ENCODE data around the gene DDC.

DDC gene

GRCh38 chr7:50504646-50505546, 60.3 kb downstream of the DDC start:
- peaks cover 40% of the 10 kb centered on the region for H3K4me1 ChIP-seq (ENCODE audit: insufficient read depth, low read length, poor library complexity, severe bottlenecking)
- no peaks in the 10 kb centered on the region for H3F3A ChIP-seq (ENCODE audit: low read depth)
- H2AFZ ChIP-seq (ENCODE audit: low read length) = no peak overlapping the region
- H3K4me3 ChIP-seq (ENCODE audit: low read length, poor library complexity, severe bottlenecking) = peak overlapping the region; percentile 31
- H3K9me3 ChIP-seq (ENCODE audit: insufficient read depth, low read depth, low read length) = no peaks in the 10 kb centered on the region
- H3K27me3 ChIP-seq (ENCODE audit: insufficient read depth, low read length, poor library complexity, severe bottlenecking) = no peaks in the 10 kb centered on the region
- H3K36me3 ChIP-seq (ENCODE audit: insufficient read depth, low read length) = no peaks in the 10 kb centered on the region
- no peaks in the 10 kb centered on the region for H4K20me1 ChIP-seq (ENCODE audit: insufficient read depth, low read length, poor library complexity, severe bottlenecking)
- H3K4me2 ChIP-seq (ENCODE audit: low read depth, low read length, poor library complexity, severe bottlenecking) = peak overlapping the region; percentile 65
- H3K79me2 ChIP-seq (ENCODE audit: insufficient read depth, low read length) = no peaks in the 10 kb centered on the region
- no peak for TF ChIP-seq CTCF (conservative IDR thresholded peaks at IDR 0.05; ENCODE audit: low read length)
- TF ChIP-seq EZH2phosphoT487 (IDR thresholded peaks at IDR 0.05; ENCODE audit: borderline replicate concordance) = no peak
- H3K9me2 ChIP-seq (replicated peaks; ENCODE audit: low read depth, low read length) = no peaks in the 10 kb centered on the region
- peak overlapping the region; percentile 37 for H3K9ac ChIP-seq (ENCODE audit: low read depth, low read length, poor library complexity, severe bottlenecking)

- Histone ChIP-seq H2AFZ (ENCODE audit: low read length) (0 out of 2 replicates have a peak overlapping the region, but pooled peaks have one; percentile 24), H3K27me3 (ENCODE audit: insufficient read depth, low read length, poor library complexity, severe bottlenecking) (no peaks in the 10 kb centered on the region), H3K9me3 (ENCODE audit: insufficient read depth, low read depth, low read length) (no peaks in the 10 kb centered on the region), H3K9ac (ENCODE audit: low read depth, low read length, poor library complexity, severe bottlenecking) (no peak overlapping the region), H3K79me2 (ENCODE audit: insufficient read depth, low read length) (no peaks in the 10 kb centered on the region), H3K4me2 (ENCODE audit: low read depth, low read length, poor library complexity, severe bottlenecking) (no peak overlapping the region), H4K20me1 (ENCODE audit: insufficient read depth, low read length, poor library complexity, severe bottlenecking) (no peaks in the 10 kb centered on the region), H3F3A (ENCODE audit: low read depth) (no peaks in the 10 kb centered on the region), H3K4me3 (ENCODE audit: low read length, poor library complexity, severe bottlenecking) (no peak overlapping the region), H3K36me3 (ENCODE audit: insufficient read depth, low read length) (no peaks in the 10 kb centered on the region), H3K4me1 (ENCODE audit: insufficient read depth, low read length, poor library complexity, severe bottlenecking) (peaks cover 30% of the 10 kb centered on the region), H3K9me2 (replicated peaks; ENCODE audit: low read depth, low read length) (no peaks in the 10 kb centered on the region)
- no peak for TF ChIP-seq CTCF (conservative IDR thresholded peaks at IDR 0.05; ENCODE audit: low read length)
- no peak for TF ChIP-seq EZH2phosphoT487 (IDR thresholded peaks at IDR 0.05; ENCODE audit: borderline replicate concordance)
Observed at GRCh38 chr7:50502947-50503346, 62.3 kb downstream of the DDC start.

- Histone ChIP-seq H3K4me1 (ENCODE audit: insufficient read depth, low read length, poor library complexity, severe bottlenecking) (peaks cover 33% of the 10 kb centered on the region), H3K4me2 (ENCODE audit: low read depth, low read length, poor library complexity, severe bottlenecking) (no peak overlapping the region), H3K4me3 (ENCODE audit: low read length, poor library complexity, severe bottlenecking) (no peak overlapping the region), H3K36me3 (ENCODE audit: insufficient read depth, low read length) (no peaks in the 10 kb centered on the region), H4K20me1 (ENCODE audit: insufficient read depth, low read length, poor library complexity, severe bottlenecking) (no peaks in the 10 kb centered on the region), H3K27me3 (ENCODE audit: insufficient read depth, low read length, poor library complexity, severe bottlenecking) (no peaks in the 10 kb centered on the region), H2AFZ (ENCODE audit: low read length) (no peak overlapping the region), H3K9me3 (ENCODE audit: insufficient read depth, low read depth, low read length) (no peaks in the 10 kb centered on the region), H3K79me2 (ENCODE audit: insufficient read depth, low read length) (no peaks in the 10 kb centered on the region), H3K9ac (ENCODE audit: low read depth, low read length, poor library complexity, severe bottlenecking) (no peak overlapping the region), H3F3A (ENCODE audit: low read depth) (no peaks in the 10 kb centered on the region), H3K9me2 (replicated peaks; ENCODE audit: low read depth, low read length) (no peaks in the 10 kb centered on the region)
- TF ChIP-seq EZH2phosphoT487 (IDR thresholded peaks at IDR 0.05; ENCODE audit: borderline replicate concordance) (no peak), CTCF (conservative IDR thresholded peaks at IDR 0.05; ENCODE audit: low read length) (no peak)
Observed at GRCh38 chr7:50502001-50502684, 63.1 kb downstream of the DDC start.

All from Loucy (cell line).